GM18517 (cell line): ENCODE measurements around the gene SLC27A2.
A peak's percentile ranks its signal among the peaks of the same experiment; 100 is the strongest.
"Not testable (repeated sequence)": the region's sequence is repeated elsewhere in the genome, so short reads cannot be mapped to it uniquely, and the experiment has no call there.

Experiments
- ATAC-seq: cut with Tn5 transposase; IDR thresholded peaks from one replicate; pipeline ENCODE4 v1.9.1; 2021; ENCODE audit warnings: mild to moderate bottlenecking, moderate library complexity; ENCODE audit not compliant: unreplicated experiment

The SLC27A2 gene

GRCh38 chr15:50163719-50164410, 18.1 kb upstream of the SLC27A2 start:
- ATAC-seq = no peak

GRCh38 chr15:50164458-50164857, 17.5 kb upstream of the SLC27A2 start:
- ATAC-seq = no peak

- no peak for ATAC-seq
These were observed 15.8 kb upstream of the SLC27A2 start for GRCh38 chr15:50166216-50166615.

GRCh38 chr15:50167110-50167509, 14.9 kb upstream of the SLC27A2 start:
- ATAC-seq = no peak

GRCh38 chr15:50168379-50168778, 13.6 kb upstream of the SLC27A2 start:
- ATAC-seq = no peak

- ATAC-seq = no peak
These were observed 13.1 kb upstream of the SLC27A2 start for GRCh38 chr15:50168783-50169411.

- ATAC-seq = not testable (repeated sequence)
These were observed 9.6 kb upstream of the SLC27A2 start for GRCh38 chr15:50172360-50172895.

- no peak for ATAC-seq
These were observed 5.1 kb upstream of the SLC27A2 start for GRCh38 chr15:50176869-50177268.

- no peak for ATAC-seq
These were observed 1.9 kb upstream of the SLC27A2 start for GRCh38 chr15:50180091-50180490.

GRCh38 chr15:50180582-50180981, 1.4 kb upstream of the SLC27A2 start:
- ATAC-seq = no peak

GRCh38 chr15:50181201-50181968, 611 bp upstream of the SLC27A2 start:
- ATAC-seq = no peak

GRCh38 chr15:50182219-50183013, 420 bp downstream of the SLC27A2 start:
- peak; percentile 60 for ATAC-seq

- peak; percentile 44 for ATAC-seq
These were observed 1.3 kb downstream of the SLC27A2 start for GRCh38 chr15:50183112-50183794.

GRCh38 chr15:50184863-50185504, 3.0 kb downstream of the SLC27A2 start:
- no peak for ATAC-seq

- no peak for ATAC-seq
These were observed 4.1 kb downstream of the SLC27A2 start for GRCh38 chr15:50186090-50186489.

- ATAC-seq = no peak
These were observed 4.8 kb downstream of the SLC27A2 start for GRCh38 chr15:50186752-50187151.

GRCh38 chr15:50187525-50187924, 5.5 kb downstream of the SLC27A2 start:
- no peak for ATAC-seq

- ATAC-seq = no peak
These were observed 6.0 kb downstream of the SLC27A2 start for GRCh38 chr15:50187997-50188396.

GRCh38 chr15:50188793-50189192, 6.8 kb downstream of the SLC27A2 start:
- ATAC-seq = not testable (repeated sequence)

GRCh38 chr15:50189633-50190032, 7.6 kb downstream of the SLC27A2 start:
- no peak for ATAC-seq
